H7 (cell line): ENCODE data around the gene PEX11A. TPM values are rescaled to one million over a fixed set of nuclear protein-coding genes. Genes with fewer than 3 reads are reported as not detected.

Experiments used
- DNase-seq: peaks from one replicate; pipeline ENCODE4 v3.0.0; 2012
- H3K27me3 ChIP-seq: 2 replicates; pipeline ENCODE4 v1.6.0; 2011; ENCODE audit warnings: mild to moderate bottlenecking, low read length; ENCODE audit not compliant: control insufficient read depth, insufficient read depth
- H3K36me3 ChIP-seq: replicated peaks from 2 replicates; pipeline ENCODE4 v1.5.1; 2011; ENCODE audit warnings: low read length; ENCODE audit not compliant: control insufficient read depth, insufficient read depth
- H3K4me3 ChIP-seq: 2 replicates; pipeline ENCODE4 v1.5.1; 2011; ENCODE audit warnings: low read depth, mild to moderate bottlenecking, control low read depth, low read length, moderate library complexity; ENCODE audit not compliant: insufficient read depth
- total RNA-seq: library from RNA; depleted of rRNA; stranded (reverse); fragments of >200 nt; shearing (Covaris generic); gene quantifications from 2 replicates; pipeline ENCODE4 v1.2.3, GENCODE V29; 2014

Gene PEX11A
- total RNA-seq, 1 experiment from 2014 or later: 1.6 TPM

GRCh38 chr15:89654847-89655805 lies 35.4 kb downstream of the PEX11A start, which contains the start of gene KIF7:
KIF7 (minus strand) TSS chr15:89655467; CDS start chr15:89652930, 2,537 bp downstream.
- peak; percentile 100 for DNase-seq
- Histone ChIP-seq H3K4me3 (peak within 1 kb of the TSS; percentile 96), H3K27me3 (peaks cover 3% of the 10 kb centered on the region; the same call in 1 of the 2 replicates), H3K36me3 (no peaks in the 10 kb centered on the region)

GRCh38 chr15:89654301-89654761 lies 36.2 kb downstream of the PEX11A start:
- peaks cover 3% of the 10 kb centered on the region; the same call in 1 of the 2 replicates for H3K27me3 ChIP-seq
- H3K4me3 ChIP-seq: peak overlapping the region; percentile 96
- no peaks in the 10 kb centered on the region for H3K36me3 ChIP-seq
- DNase-seq: peak; percentile 53

GRCh38 chr15:89653578-89653977 lies 37.0 kb downstream of the PEX11A start:
- no peak overlapping the region for H3K4me3 ChIP-seq

GRCh38 chr15:89652666-89653065 lies 37.9 kb downstream of the PEX11A start:
- Histone ChIP-seq H3K4me3 (no peak overlapping the region), H3K36me3 (no peaks in the 10 kb centered on the region), H3K27me3 (peaks cover 3% of the 10 kb centered on the region; the same call in 1 of the 2 replicates)
- peak; percentile 62 for DNase-seq

More at GRCh38 chr15:89653578-89653977, 37.0 kb downstream of the PEX11A start:
- Histone ChIP-seq H3K27me3 (peaks cover 3% of the 10 kb centered on the region; the same call in 1 of the 2 replicates), H3K36me3 (no peaks in the 10 kb centered on the region)
- DNase-seq: no peak

- Histone ChIP-seq H3K27me3 (peaks cover 3% of the 10 kb centered on the region; the same call in 1 of the 2 replicates), H3K4me3 (no peak overlapping the region), H3K36me3 (no peaks in the 10 kb centered on the region)
- no peak for DNase-seq
Observed at GRCh38 chr15:89652131-89652530, 38.4 kb downstream of the PEX11A start.

- Histone ChIP-seq H3K4me3 (no peak overlapping the region), H3K36me3 (peaks cover 8% of the 10 kb centered on the region), H3K27me3 (peaks cover under 1% of the 10 kb centered on the region; the same call in 1 of the 2 replicates)
- no peak for DNase-seq
Observed at GRCh38 chr15:89649716-89650115, 40.8 kb downstream of the PEX11A start.

- Histone ChIP-seq H3K4me3 (no peak overlapping the region), H3K36me3 (peaks cover 8% of the 10 kb centered on the region), H3K27me3 (no peaks in the 10 kb centered on the region)
- DNase-seq: no peak
Observed at GRCh38 chr15:89649013-89649625, 41.4 kb downstream of the PEX11A start.

GRCh38 chr15:89648106-89649012 lies 42.2 kb downstream of the PEX11A start:
- no peak for DNase-seq
- H3K4me3 ChIP-seq: no peak overlapping the region

GRCh38 chr15:89647191-89647851 lies 43.2 kb downstream of the PEX11A start:
- no peaks in the 10 kb centered on the region for H3K27me3 ChIP-seq
- peak; percentile 97 for DNase-seq
- H3K4me3 ChIP-seq: no peak overlapping the region; the same call in 1 of the 2 replicates
- peaks cover 9% of the 10 kb centered on the region for H3K36me3 ChIP-seq

More at GRCh38 chr15:89648106-89649012, 42.2 kb downstream of the PEX11A start:
- Histone ChIP-seq H3K27me3 (no peaks in the 10 kb centered on the region), H3K36me3 (peaks cover 9% of the 10 kb centered on the region)

- H3K27me3 ChIP-seq: no peaks in the 10 kb centered on the region
- H3K36me3 ChIP-seq: peaks cover 11% of the 10 kb centered on the region
- no peak for DNase-seq
- H3K4me3 ChIP-seq: no peak overlapping the region
Observed at GRCh38 chr15:89646416-89647141, 44.0 kb downstream of the PEX11A start.

- Histone ChIP-seq H3K36me3 (peaks cover 12% of the 10 kb centered on the region), H3K4me3 (no peak overlapping the region), H3K27me3 (no peaks in the 10 kb centered on the region)
- no peak for DNase-seq
Observed at GRCh38 chr15:89645680-89646079, 44.9 kb downstream of the PEX11A start.

GRCh38 chr15:89642106-89642505 lies 48.4 kb downstream of the PEX11A start:
- no peak for DNase-seq
- Histone ChIP-seq H3K36me3 (peaks cover 12% of the 10 kb centered on the region), H3K27me3 (no peaks in the 10 kb centered on the region), H3K4me3 (no peak overlapping the region)

GRCh38 chr15:89641053-89641452 lies 49.5 kb downstream of the PEX11A start:
- Histone ChIP-seq H3K36me3 (peaks cover 10% of the 10 kb centered on the region), H3K4me3 (no peak overlapping the region), H3K27me3 (no peaks in the 10 kb centered on the region)
- DNase-seq: no peak
